Measurements from ENCODE around the gene SF1.
A peak's percentile ranks its signal among the peaks of the same experiment; 100 is the strongest.
"Not testable (repeated sequence)": the region's sequence is repeated elsewhere in the genome, so short reads cannot be mapped to it uniquely, and the experiment has no call there.

SF1 gene, protein sequence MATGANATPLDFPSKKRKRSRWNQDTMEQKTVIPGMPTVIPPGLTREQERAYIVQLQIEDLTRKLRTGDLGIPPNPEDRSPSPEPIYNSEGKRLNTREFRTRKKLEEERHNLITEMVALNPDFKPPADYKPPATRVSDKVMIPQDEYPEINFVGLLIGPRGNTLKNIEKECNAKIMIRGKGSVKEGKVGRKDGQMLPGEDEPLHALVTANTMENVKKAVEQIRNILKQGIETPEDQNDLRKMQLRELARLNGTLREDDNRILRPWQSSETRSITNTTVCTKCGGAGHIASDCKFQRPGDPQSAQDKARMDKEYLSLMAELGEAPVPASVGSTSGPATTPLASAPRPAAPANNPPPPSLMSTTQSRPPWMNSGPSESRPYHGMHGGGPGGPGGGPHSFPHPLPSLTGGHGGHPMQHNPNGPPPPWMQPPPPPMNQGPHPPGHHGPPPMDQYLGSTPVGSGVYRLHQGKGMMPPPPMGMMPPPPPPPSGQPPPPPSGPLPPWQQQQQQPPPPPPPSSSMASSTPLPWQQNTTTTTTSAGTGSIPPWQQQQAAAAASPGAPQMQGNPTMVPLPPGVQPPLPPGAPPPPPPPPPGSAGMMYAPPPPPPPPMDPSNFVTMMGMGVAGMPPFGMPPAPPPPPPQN
- 266 to 422 (median 336) reads per million in 4 experiments for total RNA-seq

DNA sequence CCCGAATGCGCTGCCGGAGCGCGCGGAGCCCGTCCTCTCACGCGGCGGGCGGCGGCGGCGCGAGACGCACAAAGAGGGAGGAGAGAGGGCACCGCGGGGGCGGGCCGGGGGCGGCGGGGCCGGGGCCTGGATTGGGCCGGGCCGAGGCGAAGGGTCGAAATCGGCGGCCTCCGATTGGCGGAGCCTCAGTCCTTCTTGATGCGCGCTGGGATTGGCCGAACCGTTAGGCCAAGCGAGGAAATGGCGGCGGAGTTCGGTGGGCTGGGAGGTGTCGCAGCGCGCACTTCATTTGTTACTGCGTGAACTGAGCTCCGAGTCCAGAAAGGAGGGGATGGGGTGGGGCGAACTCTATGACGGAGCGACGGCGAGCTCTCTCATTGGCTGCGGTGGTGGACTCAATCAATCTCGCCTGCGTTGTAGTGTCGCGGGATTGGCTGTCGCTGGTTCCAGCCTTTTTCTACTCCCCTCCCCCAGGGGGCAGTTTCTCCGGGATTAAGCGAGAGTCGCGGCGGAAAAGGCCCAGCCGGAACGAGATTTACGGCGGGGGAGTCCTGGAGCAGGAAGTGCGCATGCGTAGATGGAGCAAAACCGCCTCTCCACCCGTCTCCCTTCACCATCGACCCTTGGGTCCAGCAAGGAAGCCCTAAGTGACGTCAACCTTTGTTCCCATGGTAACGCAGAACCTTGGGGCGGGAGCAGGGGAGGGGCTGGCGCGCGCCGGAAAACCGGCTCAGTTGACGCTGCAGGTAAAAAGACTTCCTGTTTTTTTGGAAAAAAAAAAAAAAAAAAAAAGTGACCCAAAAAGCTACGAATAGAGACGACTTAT lies at the start of gene SF1:
SF1 (minus strand) TSS at position 70 of the 826 bp plus-strand sequence. CDS start 150 bp downstream, outside the sequence.
- peak; percentile 99 for DNase-seq

DNA sequence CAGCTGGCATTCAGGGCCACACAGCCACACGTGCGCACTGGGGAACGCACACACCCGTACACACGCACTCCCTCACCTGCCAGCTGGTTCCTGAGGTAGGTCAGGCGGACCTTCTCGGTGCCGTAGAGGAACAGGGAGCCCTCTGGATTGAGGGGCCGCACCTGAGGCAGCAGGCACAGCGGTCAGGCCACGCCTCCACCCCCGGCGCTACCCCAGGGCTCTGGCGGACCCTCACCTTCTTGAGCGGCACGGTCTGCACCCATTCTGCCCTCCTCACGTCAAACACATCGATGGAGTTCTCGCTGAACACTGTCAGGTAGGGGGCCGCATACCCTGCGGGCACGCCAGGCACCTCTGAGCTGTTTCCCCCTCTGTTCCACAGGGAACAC lies 49.1 kb upstream of the SF1 start:
- DNase-seq: no peak

DNA sequence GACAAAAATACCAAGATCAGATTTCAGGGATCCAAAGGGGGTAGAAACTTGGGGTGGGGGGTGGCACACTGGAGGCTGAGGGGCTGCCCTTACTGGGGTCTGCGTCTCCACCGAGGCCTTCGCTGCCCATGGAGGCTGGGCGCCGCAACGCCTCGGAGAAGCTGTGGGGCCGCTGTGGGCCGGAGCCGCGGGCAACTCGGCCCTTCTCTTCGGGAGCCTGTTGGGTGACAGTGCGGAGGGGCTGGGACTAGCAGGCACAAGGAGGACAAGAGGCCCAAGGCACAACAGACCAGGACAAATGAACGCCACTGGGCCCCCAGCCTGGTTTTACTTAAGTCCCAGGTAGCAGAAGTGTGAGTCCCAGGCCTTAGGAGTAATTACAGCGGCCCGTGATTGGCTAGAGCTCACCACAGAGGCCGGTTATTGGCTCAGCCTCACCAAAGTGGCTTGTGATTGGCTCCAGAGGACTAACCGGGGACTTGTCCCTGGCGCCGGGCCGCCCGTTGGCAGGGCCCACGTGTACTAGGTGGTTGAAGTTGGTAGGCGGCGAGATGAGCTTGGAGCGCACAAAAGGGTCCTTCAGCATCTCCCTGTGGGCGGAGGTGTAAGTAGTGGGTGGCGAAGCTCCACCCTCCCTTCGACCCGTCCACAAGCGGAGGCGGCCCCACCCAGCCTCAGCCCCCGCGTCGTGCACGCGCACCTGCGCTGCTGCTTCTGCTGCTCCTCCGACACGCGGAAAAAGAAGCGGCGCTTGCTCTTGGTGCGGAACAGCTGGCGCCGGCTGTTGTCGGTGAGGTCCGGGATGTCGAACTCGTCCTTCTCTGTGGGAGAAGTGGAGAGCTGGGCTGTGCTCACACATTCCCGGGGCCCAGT lies 48.5 kb upstream of the SF1 start:
- DNase-seq: no peak

DNA sequence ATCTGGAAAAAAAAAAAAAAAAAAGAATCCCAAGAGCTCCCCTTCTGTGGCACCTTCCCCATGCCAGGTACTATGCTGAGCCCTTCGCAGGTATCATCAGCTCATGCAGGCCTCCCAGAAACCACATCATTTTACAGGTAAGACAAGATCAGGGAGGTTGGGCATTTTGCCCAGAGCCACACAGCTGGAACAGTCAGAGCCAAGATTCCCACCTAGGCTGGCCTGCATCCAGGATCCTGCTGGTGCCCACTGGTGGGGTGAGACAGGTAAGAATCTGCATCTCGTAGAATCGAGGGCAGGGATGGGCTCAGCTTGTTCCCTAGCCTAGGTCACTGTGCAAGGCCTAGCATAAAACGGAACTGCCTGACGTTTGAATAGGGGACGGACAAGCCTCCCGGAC lies 47.7 kb upstream of the SF1 start:
- DNase-seq: no peak

DNA sequence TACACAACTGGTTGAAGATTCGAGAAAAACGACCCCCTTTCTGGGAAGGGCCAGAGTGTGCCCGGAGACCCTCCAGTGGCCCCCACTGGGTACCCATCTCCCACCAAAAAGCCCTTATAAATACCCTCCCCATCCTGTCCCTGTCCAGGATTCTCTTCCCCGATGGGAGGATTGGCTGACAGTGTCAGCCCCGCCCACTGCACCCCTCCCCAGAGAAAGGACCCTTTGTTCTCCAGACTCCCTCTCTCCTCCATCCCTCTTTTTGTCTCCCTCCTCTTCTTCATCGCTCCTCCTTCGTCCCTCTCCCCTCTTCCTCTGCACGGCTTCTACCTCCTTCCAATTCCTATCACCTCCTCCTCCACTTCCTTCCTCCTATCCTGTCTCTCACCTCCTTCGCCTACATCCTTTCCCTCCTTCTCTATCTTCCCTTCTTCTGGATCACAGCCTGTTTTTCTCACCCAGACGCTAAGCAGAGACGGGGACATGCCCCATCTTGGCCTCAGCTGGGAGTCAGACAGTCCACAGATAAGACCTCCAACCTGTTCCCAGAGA lies 45.3 kb upstream of the SF1 start:
- DNase-seq: no peak

DNA sequence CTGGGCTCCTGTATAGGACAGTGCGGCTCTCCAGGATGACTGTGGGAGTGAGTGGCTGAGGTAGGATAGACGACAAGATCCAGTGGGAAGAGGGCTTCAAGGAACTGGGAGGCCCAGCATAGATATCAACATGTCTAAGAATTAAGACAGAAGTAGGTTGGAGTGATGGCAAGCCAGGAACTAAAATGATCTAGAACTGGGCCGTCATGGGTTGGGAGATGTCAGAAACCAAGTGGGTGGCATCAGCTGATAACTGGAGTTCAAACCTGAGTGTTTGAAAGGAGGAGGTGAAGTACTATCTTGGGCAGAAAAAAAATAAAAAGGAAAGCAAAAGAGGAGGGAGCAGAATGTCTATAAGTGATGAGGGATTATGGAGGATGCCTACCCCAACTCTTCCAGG lies 39.1 kb upstream of the SF1 start:
- no peak for DNase-seq

DNA sequence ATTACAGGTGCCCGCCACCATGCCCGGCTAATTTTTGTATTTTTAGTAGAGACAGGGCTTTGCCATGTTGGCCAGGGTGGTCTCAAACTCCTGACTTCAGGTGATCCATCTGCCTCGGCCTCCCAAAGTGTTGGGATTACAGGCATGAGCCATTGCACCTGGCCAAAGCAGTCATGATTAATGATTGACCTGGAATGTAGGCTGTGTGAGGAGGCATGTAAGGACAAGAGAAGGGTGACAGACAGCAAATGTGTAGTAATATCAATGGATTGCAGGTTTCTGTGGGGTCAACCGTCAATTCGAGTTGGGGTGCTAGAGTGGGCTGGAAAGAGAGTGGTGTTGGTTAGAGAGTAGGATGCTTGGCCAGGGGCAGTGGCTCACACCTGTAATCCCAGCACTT lies 37.1 kb upstream of the SF1 start:
- DNase-seq: not testable (repeated sequence)

DNA sequence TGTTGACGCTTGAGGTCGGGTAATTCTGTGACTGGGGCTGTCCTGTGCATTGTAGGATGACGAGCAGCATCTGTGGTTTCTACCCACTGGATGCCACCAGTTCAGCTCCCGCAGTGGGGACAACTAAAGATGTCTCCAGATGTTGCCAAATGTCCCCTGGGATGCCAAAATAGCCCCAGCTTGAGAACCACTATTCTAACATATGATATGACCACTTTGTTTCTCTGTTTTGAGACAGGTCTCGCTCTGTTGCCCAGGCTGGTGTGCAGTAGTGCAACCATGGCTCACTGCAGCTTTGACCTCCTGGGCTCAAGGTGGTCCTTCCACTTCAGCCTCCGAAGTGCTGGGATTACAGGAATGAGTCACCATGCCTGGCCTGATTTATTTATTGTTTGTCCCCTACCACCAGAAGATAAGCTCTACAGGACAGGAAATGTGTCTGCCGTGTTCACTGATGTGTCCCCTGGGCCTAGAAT lies 36.4 kb upstream of the SF1 start:
- no peak for DNase-seq

DNA sequence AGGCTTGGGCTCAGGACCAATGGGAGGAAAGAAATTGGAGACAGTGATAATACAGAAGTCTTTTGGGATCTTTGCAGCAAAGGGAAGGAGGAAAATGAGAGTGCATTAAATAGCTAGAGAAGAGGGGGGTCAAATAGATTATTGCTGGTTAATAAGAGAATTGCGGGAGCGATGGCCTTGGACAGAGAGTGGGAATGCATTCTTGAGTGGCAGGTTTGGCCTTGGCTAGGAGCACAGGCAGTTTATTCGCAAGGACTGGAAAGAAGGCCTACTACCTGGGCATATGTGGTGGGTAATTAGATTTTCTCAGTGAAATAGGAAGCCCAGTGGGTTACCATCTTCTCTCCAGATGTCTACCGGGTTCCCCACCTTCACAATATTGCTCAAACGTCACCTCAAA lies 35.5 kb upstream of the SF1 start:
- no peak for DNase-seq

DNA sequence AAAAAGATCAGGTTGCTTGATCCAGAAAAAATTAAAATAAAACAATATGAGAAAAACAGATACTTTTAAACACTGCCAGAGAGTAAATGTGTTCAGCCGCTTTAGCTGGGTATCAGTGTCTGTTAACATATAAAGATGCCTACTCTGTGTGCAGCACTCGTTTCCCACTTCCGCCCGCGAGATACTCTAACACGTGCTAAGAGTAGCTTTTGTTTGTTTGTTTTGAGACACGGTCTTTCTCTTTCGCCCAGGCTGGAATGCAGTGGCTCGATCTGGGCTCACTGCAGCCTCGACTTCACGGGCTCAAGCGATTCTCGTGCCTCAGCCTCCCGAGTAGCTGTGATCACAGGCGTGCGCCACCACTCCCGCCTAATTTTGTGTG lies 32.5 kb upstream of the SF1 start:
- peak; percentile 47 for DNase-seq

DNA sequence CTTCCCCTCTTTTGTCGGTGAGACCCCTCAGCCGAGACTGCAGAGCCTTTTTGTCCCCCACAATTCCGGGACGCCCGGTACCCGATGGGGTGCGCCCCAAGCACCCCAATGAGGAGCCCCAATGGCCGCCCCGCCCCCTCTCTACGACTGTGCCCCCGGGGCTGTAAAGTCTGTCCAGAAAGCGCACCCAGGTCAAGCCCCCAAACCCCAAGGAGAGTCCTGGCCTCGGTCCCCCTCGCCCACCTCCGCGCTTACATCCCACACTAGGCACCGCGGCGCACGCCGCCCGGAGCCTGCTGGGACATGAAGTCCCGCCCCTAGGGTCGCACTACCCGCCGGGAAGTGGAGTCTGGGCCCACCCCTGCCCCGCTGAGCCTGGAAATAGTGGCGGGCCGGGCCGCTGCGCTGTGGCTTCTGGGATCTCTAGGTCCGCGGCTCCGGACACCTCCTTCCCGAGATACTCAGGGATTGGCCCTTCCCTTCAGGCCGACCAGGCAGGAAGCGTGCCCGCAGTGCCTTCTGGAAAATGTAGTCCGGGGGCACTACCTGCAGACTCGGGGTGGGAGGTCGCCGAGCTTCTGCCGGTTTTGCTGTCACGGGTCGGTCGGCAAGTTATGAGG lies 32.0 kb upstream of the SF1 start, which contains the start of gene MEN1:
MEN1 (minus strand) TSS at position 281 of the 620 bp plus-strand sequence. CDS start 442 bp downstream, outside the sequence.
- peak; percentile 72 for DNase-seq

DNA sequence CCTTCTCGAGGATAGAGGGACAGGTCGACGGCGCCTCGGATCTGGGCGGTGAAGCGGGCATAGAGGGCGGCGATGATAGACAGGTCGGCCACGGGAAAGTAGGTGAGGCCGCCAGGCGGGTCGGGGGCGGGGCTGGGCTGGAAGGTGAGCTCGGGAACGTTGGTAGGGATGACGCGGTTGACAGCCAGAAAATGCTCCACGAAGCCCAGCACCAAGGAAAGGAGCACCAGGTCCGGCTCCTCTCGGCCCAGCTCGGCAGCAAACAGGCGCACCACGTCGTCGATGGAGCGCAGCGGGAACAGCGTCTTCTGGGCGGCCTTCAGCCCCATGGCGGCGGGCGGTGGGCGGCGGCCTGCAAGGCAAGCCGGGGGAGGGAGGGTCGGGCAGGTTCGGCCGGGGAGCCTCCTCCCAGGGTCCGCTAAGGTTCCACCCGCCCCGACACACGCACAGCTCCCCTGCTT lies 31.5 kb upstream of the SF1 start:
- DNase-seq: no peak

DNA sequence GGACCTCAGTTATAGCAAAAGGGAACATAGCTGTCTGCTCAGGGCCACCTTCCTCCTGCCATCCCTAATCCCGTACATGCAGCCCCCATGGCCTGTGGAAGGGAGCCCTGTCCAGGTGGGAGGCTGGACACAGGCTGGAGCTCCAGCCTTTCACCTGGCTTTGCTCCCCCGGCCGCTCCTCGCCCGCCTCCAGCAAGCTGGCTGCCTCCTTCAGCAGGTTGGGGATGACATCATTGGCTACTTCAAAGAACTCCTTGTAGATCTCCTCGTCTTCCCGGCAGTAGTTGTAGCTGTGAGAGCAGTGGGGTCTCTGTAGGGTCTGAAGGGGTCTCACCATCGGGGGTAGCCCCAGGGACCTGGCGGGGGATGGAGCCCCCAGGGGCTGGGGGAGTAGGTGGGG lies 27.1 kb upstream of the SF1 start:
- DNase-seq: no peak

DNA sequence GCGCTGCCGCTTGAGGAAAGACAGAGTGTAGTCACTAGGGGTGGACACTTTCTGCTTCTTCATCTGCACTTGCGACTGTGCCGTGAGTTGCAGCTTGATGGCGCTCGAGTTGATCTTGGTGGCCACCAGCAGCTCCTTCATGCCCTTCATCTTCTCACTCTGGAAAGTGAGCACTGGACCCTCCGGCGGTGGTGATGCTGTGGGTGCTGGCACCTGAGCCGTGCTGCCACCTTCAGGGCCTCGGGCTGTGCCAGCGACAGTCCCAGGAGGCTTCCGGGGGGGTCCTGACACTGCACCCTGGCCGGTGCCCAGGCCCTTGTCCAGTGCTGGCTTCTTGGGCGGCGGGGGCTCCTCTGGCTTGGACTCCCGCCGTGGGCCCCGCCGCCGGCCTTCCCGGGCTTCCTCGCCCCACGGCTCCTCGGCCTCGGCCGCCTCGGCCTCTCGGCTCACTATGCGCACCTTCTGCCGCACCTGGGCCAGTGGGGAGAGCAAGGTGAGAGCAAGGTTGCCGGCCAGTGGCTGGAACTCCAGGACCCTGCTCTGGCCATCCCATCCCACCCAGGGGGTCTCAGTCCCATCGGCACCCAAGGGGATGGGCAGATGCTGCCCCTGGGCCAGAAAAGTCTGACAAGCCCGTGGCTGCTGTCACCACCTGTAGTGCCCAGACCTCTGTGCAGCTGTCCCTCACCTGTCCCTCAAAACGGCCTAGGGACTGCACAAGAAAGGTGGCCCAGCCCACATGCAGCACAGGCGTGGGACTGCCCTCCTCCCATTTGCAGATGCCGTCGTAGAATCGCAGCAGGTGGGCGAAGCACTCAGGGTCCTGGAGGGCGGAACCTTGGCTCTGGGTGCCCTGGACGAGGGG lies 26.2 kb upstream of the SF1 start:
- no peak for DNase-seq

DNA sequence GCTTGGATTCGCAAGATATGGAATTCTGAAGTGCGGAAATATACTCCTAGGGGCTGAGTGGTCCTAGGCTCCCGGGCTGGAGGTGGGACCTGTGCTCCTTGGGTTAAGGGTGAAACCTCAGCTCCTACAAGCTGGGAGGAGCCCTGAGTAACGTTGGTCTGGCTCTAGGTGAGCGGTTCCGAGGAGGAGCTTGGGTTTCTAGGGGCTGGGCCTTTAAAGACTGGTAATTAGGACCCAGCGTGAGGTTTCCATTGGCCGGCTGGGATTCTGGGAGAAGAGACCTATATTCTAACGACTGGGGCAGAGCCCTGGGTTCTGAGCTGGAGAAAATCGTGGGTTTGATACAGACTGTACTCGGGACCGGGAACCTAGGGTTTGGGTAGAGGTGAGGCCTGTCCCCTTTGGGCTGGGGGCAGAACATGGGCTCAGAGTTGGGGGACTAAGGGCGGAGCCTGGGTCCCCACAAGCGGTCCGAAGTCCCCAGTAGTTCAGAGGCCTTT lies 25.6 kb upstream of the SF1 start:
- no peak for DNase-seq

DNA sequence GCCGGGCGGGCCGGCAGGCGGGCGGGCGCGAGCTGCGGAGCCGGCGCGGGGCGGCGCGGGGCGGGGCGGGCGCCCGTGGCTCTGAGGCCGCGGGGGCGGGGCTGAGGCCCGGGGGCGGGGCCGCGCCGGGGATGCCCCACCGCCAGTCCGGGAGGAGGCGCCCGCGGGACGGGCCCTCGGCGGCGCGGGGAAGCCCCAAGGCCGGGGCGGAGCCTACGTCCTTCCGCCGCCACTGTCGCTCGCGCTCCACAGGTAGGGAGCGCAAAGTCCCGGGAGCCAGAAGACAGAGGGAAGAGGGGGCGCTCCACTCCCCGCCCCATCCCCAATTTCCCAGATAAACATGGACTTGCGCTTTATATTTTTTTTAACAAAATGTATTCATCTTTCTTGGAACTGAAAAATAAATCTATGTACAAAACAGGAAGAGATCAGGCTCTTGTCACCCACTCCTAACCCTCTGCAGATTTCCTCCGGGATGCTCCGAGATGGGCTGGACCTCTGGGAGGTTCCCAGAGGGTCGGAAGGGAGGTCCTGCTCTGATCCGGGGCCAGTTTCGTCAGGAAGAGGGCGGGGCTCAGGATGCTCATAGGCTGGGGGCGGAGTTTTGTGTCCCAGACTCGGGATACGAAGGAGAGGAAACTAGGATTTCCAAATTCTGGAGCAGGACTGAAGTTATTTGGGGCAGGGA lies 25.0 kb upstream of the SF1 start, which contains the start of gene MAP4K2:
MAP4K2 (minus strand) TSS at position 57 of the 688 bp plus-strand sequence. CDS start 65 bp downstream, outside the sequence.
- peak; percentile 79 for DNase-seq

DNA sequence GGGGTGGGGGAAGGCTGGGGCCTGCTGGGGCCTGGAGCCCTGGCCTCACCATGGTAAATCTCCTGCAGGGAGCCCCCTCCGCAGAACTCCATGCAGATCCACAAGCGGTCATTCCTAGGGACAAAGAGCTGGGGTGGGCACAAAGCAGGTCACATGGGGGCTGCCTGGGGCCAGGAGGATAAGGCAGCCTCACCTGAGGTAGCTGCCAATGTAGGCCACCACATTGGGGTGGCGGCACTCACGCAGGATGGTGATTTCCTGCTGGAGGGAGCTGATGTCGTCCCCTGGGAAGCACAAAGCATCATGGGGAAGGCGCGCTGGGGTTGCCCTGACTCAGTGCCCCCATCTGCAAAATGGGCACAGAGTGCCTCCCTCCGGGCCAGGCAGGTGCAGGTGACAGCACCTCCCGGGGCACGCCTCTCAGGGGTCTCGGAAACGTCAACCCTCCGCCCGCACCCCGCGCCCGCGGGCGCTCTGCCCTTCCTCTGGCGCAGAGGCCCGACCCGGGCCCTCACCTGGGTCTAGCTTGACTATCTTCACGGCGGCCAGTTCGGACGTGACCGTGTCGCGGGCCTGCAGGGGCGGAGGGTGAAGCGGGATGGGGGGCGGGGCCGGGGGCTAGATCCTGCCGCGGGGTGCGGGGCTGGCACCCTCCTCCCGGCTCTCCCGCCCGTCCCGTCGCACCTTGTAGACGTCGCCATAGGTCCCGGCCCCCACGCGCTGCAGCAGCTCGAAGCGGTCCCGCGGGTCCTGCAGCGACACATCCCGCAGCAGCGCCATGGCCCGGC lies 24.2 kb upstream of the SF1 start:
- no peak for DNase-seq

Data from effector CD8-positive, alpha-beta T cell (primary cell).